Activated CD8-positive, alpha-beta T cell treated with anti-CD3 and anti-CD28 coated beads, Interleukin-2, amount 10 ng/mL, durations not matched to agents 7 days and 5 days (primary cell): Measurements from ENCODE around the gene MIDN. TPM values are rescaled to one million over a fixed set of nuclear protein-coding genes. Genes with fewer than 3 reads are reported as not detected.

Source experiments
- ATAC-seq: fragments of 150-1000 bp; cut with Tn5 transposase; one replicate; pipeline ENCODE4 v1.10.0; 2021; ENCODE audit warnings: moderate library complexity
- CTCF ChIA-PET: fragments of 350-600 bp; sonication (Branson Sonifier 250); formaldehyde crosslinking; loops from one replicate; lab custom pipeline; 2021; ENCODE audit warnings: antibody characterized with exemption; lab: Charles Lee
- POLR2A ChIA-PET: fragments of 350-600 bp; sonication (Branson Sonifier 250); formaldehyde crosslinking; loops from one replicate; lab custom pipeline; 2021; ENCODE audit warnings: antibody characterized with exemption; lab: Charles Lee
- DNase-seq: peaks from one replicate; pipeline ENCODE4 v3.0.0-alpha.2; 2020
- H3K27ac Mint-ChIP-seq: one replicate; pipeline ENCODE4 v1.8.0; 2021; ENCODE audit warnings: mild to moderate bottlenecking, mixed read lengths
- H3K27me3 Mint-ChIP-seq: one replicate; pipeline ENCODE4 v1.8.0; 2021; ENCODE audit warnings: low read depth, mixed read lengths
- H3K36me3 Mint-ChIP-seq: one replicate; pipeline ENCODE4 v1.8.0; 2021; ENCODE audit warnings: low read depth, mixed read lengths
- H3K4me1 Mint-ChIP-seq: one replicate; pipeline ENCODE4 v1.8.0; 2021; ENCODE audit warnings: low read depth, mixed read lengths
- H3K4me3 Mint-ChIP-seq: one replicate; pipeline ENCODE4 v1.8.0; 2021; ENCODE audit warnings: mild to moderate bottlenecking, mixed read lengths
- H3K9me3 Mint-ChIP-seq: one replicate; pipeline ENCODE4 v1.8.0; 2022; ENCODE audit warnings: mixed read lengths; ENCODE audit not compliant: insufficient read depth
- total RNA-seq, 2 experiments: library from RNA; stranded (reverse); gene quantifications; one replicate each; pipeline ENCODE4 v1.2.3, GENCODE V29; 2021

Gene MIDN
- total RNA-seq, 2 experiments from 2014 or later = 88.4 to 94.3 TPM

GRCh38 chr19:1229056-1229923, 19.1 kb upstream of the MIDN start:
- Mint-ChIP-seq H3K4me3 (no peak overlapping the region), H3K4me1 (no peaks in the 10 kb centered on the region), H3K36me3 (peaks cover 9% of the 10 kb centered on the region), H3K27me3 (no peaks in the 10 kb centered on the region), H3K27ac (no peak overlapping the region), H3K9me3 (no peaks in the 10 kb centered on the region)
- POLR2A ChIA-PET = no interaction called here
- CTCF ChIA-PET = no interaction called here
- ATAC-seq = no peak
- DNase-seq = no peak

- POLR2A ChIA-PET = no interaction called here
These were observed 18.2 kb upstream of the MIDN start for GRCh38 chr19:1229924-1230782.

GRCh38 chr19:1230783-1231489, 17.4 kb upstream of the MIDN start:
- Mint-ChIP-seq H3K4me1 (no peaks in the 10 kb centered on the region), H3K27ac (no peak overlapping the region), H3K9me3 (no peaks in the 10 kb centered on the region), H3K4me3 (no peak overlapping the region), H3K27me3 (peaks cover 1% of the 10 kb centered on the region), H3K36me3 (peaks cover 9% of the 10 kb centered on the region)
- ChIA-PET POLR2A (no interaction called here), CTCF (no interaction called here)
- DNase-seq (no peak), ATAC-seq (no peak)

More at GRCh38 chr19:1229924-1230782, 18.2 kb upstream of the MIDN start:
- CTCF ChIA-PET = no interaction called here
- H3K9me3 Mint-ChIP-seq = no peaks in the 10 kb centered on the region
- no peak for ATAC-seq
- peaks cover 9% of the 10 kb centered on the region for H3K36me3 Mint-ChIP-seq
- H3K4me3 Mint-ChIP-seq = no peak overlapping the region
- no peaks in the 10 kb centered on the region for H3K27me3 Mint-ChIP-seq
- H3K27ac Mint-ChIP-seq = no peak overlapping the region
- no peaks in the 10 kb centered on the region for H3K4me1 Mint-ChIP-seq
- DNase-seq = no peak

GRCh38 chr19:1231729-1232637, 16.4 kb upstream of the MIDN start:
- CTCF ChIA-PET = interaction anchor here (0.8 kb wide), 1 partner anchor 12 kb away, joined by 3 read pairs; no protein-coding TSS in a partner anchor

GRCh38 chr19:1232652-1233072, 15.7 kb upstream of the MIDN start:
- CTCF ChIA-PET = interaction anchor here (0.8 kb wide), 1 partner anchor 12 kb away, joined by 3 read pairs; no protein-coding TSS in a partner anchor
- no peak overlapping the region for H3K4me3 Mint-ChIP-seq

More at GRCh38 chr19:1231729-1232637, 16.4 kb upstream of the MIDN start:
- H3K27ac Mint-ChIP-seq = no peak overlapping the region
- H3K9me3 Mint-ChIP-seq = no peaks in the 10 kb centered on the region
- peaks cover 6% of the 10 kb centered on the region for H3K36me3 Mint-ChIP-seq
- no peaks in the 10 kb centered on the region for H3K4me1 Mint-ChIP-seq
- DNase-seq (no peak), ATAC-seq (no peak)
- H3K4me3 Mint-ChIP-seq = no peak overlapping the region
- H3K27me3 Mint-ChIP-seq = peaks cover 2% of the 10 kb centered on the region
- POLR2A ChIA-PET = no interaction called here

GRCh38 chr19:1233115-1233667, 15.2 kb upstream of the MIDN start:
- no peak overlapping the region for H3K27ac Mint-ChIP-seq
- ChIA-PET POLR2A (no interaction called here), CTCF (no interaction called here)
- peaks cover 6% of the 10 kb centered on the region for H3K27me3 Mint-ChIP-seq
- ATAC-seq (no peak), DNase-seq (no peak)
- no peaks in the 10 kb centered on the region for H3K9me3 Mint-ChIP-seq
- H3K4me1 Mint-ChIP-seq = peaks cover under 1% of the 10 kb centered on the region
- H3K4me3 Mint-ChIP-seq = no peak overlapping the region
- H3K36me3 Mint-ChIP-seq = peaks cover under 1% of the 10 kb centered on the region

More at GRCh38 chr19:1232652-1233072, 15.7 kb upstream of the MIDN start:
- POLR2A ChIA-PET = no interaction called here
- Mint-ChIP-seq H3K4me1 (no peaks in the 10 kb centered on the region), H3K27me3 (peaks cover 5% of the 10 kb centered on the region), H3K9me3 (no peaks in the 10 kb centered on the region), H3K36me3 (peaks cover 3% of the 10 kb centered on the region), H3K27ac (no peak overlapping the region)
- DNase-seq (no peak), ATAC-seq (no peak)

GRCh38 chr19:1234051-1234954, 14.1 kb upstream of the MIDN start:
- Mint-ChIP-seq H3K27me3 (peaks cover 14% of the 10 kb centered on the region), H3K9me3 (no peaks in the 10 kb centered on the region), H3K4me3 (no peak overlapping the region), H3K36me3 (no peaks in the 10 kb centered on the region), H3K27ac (no peak overlapping the region), H3K4me1 (peaks cover 8% of the 10 kb centered on the region)
- no peak for DNase-seq
- POLR2A ChIA-PET = no interaction called here
- no peak for ATAC-seq
- CTCF ChIA-PET = no interaction called here

GRCh38 chr19:1234955-1235380, 13.4 kb upstream of the MIDN start:
- CTCF ChIA-PET = no interaction called here
- Mint-ChIP-seq H3K36me3 (no peaks in the 10 kb centered on the region), H3K27me3 (peaks cover 17% of the 10 kb centered on the region), H3K4me1 (peaks cover 8% of the 10 kb centered on the region), H3K9me3 (no peaks in the 10 kb centered on the region), H3K27ac (no peak overlapping the region), H3K4me3 (no peak overlapping the region)
- POLR2A ChIA-PET = no interaction called here
- DNase-seq (no peak), ATAC-seq (no peak)

- ATAC-seq (no peak), DNase-seq (no peak)
- Mint-ChIP-seq H3K36me3 (no peaks in the 10 kb centered on the region), H3K27ac (no peak overlapping the region), H3K27me3 (peaks cover 17% of the 10 kb centered on the region), H3K4me1 (peaks cover 11% of the 10 kb centered on the region), H3K9me3 (no peaks in the 10 kb centered on the region), H3K4me3 (no peak overlapping the region)
- POLR2A ChIA-PET = no interaction called here
- CTCF ChIA-PET = interaction anchor here (1.2 kb wide), 1 partner anchor 122 kb away, joined by 4 read pairs; no protein-coding TSS in a partner anchor
These were observed 12.5 kb upstream of the MIDN start for GRCh38 chr19:1235625-1236538.
